HepG2 (cell line): Measurements from ENCODE around the gene CEP250. TPM values are rescaled to one million over a fixed set of nuclear protein-coding genes. Genes with fewer than 3 reads are reported as not detected.
A peak's percentile ranks its signal among the peaks of the same experiment; 100 is the strongest.

Source experiments
- ELF4 ChIP-seq: sonication (generic); formaldehyde crosslinking; IDR thresholded peaks from 2 replicates; pipeline ENCODE4 v1.5.0; 2020; ENCODE audit warnings: missing genetic modification reagents, mild to moderate bottlenecking, moderate library complexity, borderline replicate concordance
- EZH2 ChIP-seq: conservative IDR thresholded peaks from 2 replicates; pipeline ENCODE4 v1.6.1; 2012; ENCODE audit warnings: mild to moderate bottlenecking, low read depth, low read length, moderate library complexity
- FOXP4 ChIP-seq: sonication (generic); formaldehyde crosslinking; IDR thresholded peaks from 2 replicates; pipeline ENCODE4 v1.4.0; 2020; ENCODE audit warnings: missing genetic modification reagents
- GATAD2A ChIP-seq: IDR thresholded peaks from 2 replicates; pipeline ENCODE4 v1.6.1; 2016
- HDAC6 ChIP-seq: fragments of 200-600 bp; sonication (generic); IDR thresholded peaks from 2 replicates; pipeline ENCODE4 v1.7.0; 2017; ENCODE audit warnings: mild to moderate bottlenecking, antibody characterized with exemption, low read length, low read depth
- IKZF5 ChIP-seq: IDR thresholded peaks from 2 replicates; pipeline ENCODE4 v1.6.1; 2018; ENCODE audit warnings: missing genetic modification reagents, mild to moderate bottlenecking, missing compliant biosample characterization
- KAT7 ChIP-seq: IDR thresholded peaks from 2 replicates; pipeline ENCODE4 v1.6.1; 2018; ENCODE audit warnings: borderline replicate concordance, missing compliant biosample characterization
- KAT8 ChIP-seq: IDR thresholded peaks from 2 replicates; pipeline ENCODE4 v1.6.1; 2016; ENCODE audit warnings: missing genetic modification reagents, missing compliant biosample characterization
- KDM2A ChIP-seq: sonication (generic); formaldehyde crosslinking; IDR thresholded peaks from 2 replicates; pipeline ENCODE4 v1.4.0; 2020; ENCODE audit warnings: low read depth, missing genetic modification reagents, borderline replicate concordance
- KLF9 ChIP-seq: IDR thresholded peaks from 2 replicates; pipeline ENCODE4 v1.6.1; 2016; ENCODE audit warnings: low read depth
- MED1 ChIP-seq: sonication (generic); formaldehyde crosslinking; IDR thresholded peaks from 2 replicates; pipeline ENCODE4 v1.4.0; 2020; ENCODE audit warnings: missing genetic modification reagents
- MIXL1 ChIP-seq: IDR thresholded peaks from 2 replicates; pipeline ENCODE4 v1.6.1; 2016
- NR2C2 ChIP-seq: sonication (generic); formaldehyde crosslinking; IDR thresholded peaks from 2 replicates; pipeline ENCODE4 v1.4.0; 2020; ENCODE audit warnings: missing genetic modification reagents, mild to moderate bottlenecking, moderate library complexity, borderline replicate concordance
- RARG ChIP-seq: sonication (generic); formaldehyde crosslinking; IDR thresholded peaks from 2 replicates; pipeline ENCODE4 v1.4.0; 2020; ENCODE audit warnings: low read depth, mild to moderate bottlenecking, missing genetic modification reagents
- ZBTB7B ChIP-seq: sonication (generic); formaldehyde crosslinking; IDR thresholded peaks from 2 replicates; pipeline ENCODE4 v1.4.0; 2020; ENCODE audit warnings: missing genetic modification reagents
- ZFP36L1 ChIP-seq: sonication (generic); formaldehyde crosslinking; IDR thresholded peaks from 2 replicates; pipeline ENCODE4 v1.8.0; 2022; ENCODE audit warnings: mild to moderate bottlenecking, missing genetic modification reagents, moderate library complexity
- ZNF143 ChIP-seq: sonication (generic); formaldehyde crosslinking; IDR thresholded peaks from 2 replicates; pipeline ENCODE4 v1.4.0; 2020; ENCODE audit warnings: missing genetic modification reagents
- ZNF205 ChIP-seq: IDR thresholded peaks from 2 replicates; pipeline ENCODE4 v1.6.1; 2018; ENCODE audit warnings: missing biosample characterization, missing genetic modification reagents
- ZNF33A ChIP-seq: sonication (generic); formaldehyde crosslinking; IDR thresholded peaks from 2 replicates; pipeline ENCODE4 v1.5.1; 2020; ENCODE audit warnings: missing genetic modification reagents, mild to moderate bottlenecking, moderate library complexity, borderline replicate concordance
- ZNF564 ChIP-seq: sonication (generic); formaldehyde crosslinking; IDR thresholded peaks from 2 replicates; pipeline ENCODE4 v1.8.1; 2023; ENCODE audit warnings: mild to moderate bottlenecking, missing genetic modification reagents
- ZNF652 ChIP-seq: IDR thresholded peaks from 2 replicates; pipeline ENCODE4 v1.6.1; 2016; ENCODE audit warnings: low read depth, borderline replicate concordance
- polyA plus RNA-seq, 8 experiments: library from polyadenylated mRNA; depleted of rRNA in 3 of 8; stranded (reverse) in 7 of 8; unstranded in 1 of 8; fragments of >200 nt; fragmentation: Illumina TruSeq in 4 of 8; extraction: Trizol in 4 of 8; gene quantifications; 2 replicates each; pipeline versions ENCODE4 v1.2.1 to v1.2.3, GENCODE V29; 2011 to 2016; ENCODE audit warnings: low read depth in 4 of 8, missing spikeins in 1 of 8, mixed read lengths in 1 of 8; ENCODE audit not compliant: insufficient read depth in 1 of 8
- total RNA-seq, 5 experiments: library from RNA; depleted of rRNA; stranded (reverse); fragments of >200 nt; fragmentation: Illumina TruSeq; extraction: Trizol; gene quantifications; 2 replicates each; pipeline ENCODE4 v1.2.3, GENCODE V29; 2016; ENCODE audit warnings: low read depth in 1 of 5
- TF ChIP-seq, protein P1 (sequence below): sonication (generic); formaldehyde crosslinking; IDR thresholded peaks from 2 replicates; pipeline ENCODE4 v1.5.0; 2020; ENCODE audit warnings: missing genetic modification reagents
- TF ChIP-seq, protein P2 (sequence below): IDR thresholded peaks from 2 replicates; pipeline ENCODE4 v1.6.1; 2016; ENCODE audit warnings: low read depth, control low read depth
- TF ChIP-seq, protein P3 (sequence below): sonication (generic); formaldehyde crosslinking; IDR thresholded peaks from 2 replicates; pipeline ENCODE4 v1.4.0; 2020; ENCODE audit warnings: missing genetic modification reagents, borderline replicate concordance

CEP250 gene
- total and polyA plus RNA-seq, 2 of the 13 experiments (the other 11 are each of a cell fraction or from before 2014, with no cell fraction given), result 28.8 to 55.3 TPM

- peak; percentile 73; the same call in 1 of the 2 replicates for TF ChIP-seq KLF9 (CRISPR knock-in tag)
- TF ChIP-seq NR2C2 (CRISPR knock-in tag), result 0 out of 2 replicates have a peak, but pooled peaks have one; percentile 50
- TF ChIP-seq EZH2, result no peak
- TF ChIP-seq MIXL1 (CRISPR knock-in tag), result peak; percentile 76; the same call in 1 of the 2 replicates
- TF ChIP-seq ZFP36L1, result peak; percentile 55; the same call in 1 of the 2 replicates
- peak; percentile 46 for TF ChIP-seq MED1
- TF ChIP-seq, protein P1, sequence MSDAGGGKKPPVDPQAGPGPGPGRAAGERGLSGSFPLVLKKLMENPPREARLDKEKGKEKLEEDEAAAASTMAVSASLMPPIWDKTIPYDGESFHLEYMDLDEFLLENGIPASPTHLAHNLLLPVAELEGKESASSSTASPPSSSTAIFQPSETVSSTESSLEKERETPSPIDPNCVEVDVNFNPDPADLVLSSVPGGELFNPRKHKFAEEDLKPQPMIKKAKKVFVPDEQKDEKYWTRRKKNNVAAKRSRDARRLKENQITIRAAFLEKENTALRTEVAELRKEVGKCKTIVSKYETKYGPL, result peak; percentile 46; the same call in 1 of the 2 replicates
- TF ChIP-seq, protein P2, sequence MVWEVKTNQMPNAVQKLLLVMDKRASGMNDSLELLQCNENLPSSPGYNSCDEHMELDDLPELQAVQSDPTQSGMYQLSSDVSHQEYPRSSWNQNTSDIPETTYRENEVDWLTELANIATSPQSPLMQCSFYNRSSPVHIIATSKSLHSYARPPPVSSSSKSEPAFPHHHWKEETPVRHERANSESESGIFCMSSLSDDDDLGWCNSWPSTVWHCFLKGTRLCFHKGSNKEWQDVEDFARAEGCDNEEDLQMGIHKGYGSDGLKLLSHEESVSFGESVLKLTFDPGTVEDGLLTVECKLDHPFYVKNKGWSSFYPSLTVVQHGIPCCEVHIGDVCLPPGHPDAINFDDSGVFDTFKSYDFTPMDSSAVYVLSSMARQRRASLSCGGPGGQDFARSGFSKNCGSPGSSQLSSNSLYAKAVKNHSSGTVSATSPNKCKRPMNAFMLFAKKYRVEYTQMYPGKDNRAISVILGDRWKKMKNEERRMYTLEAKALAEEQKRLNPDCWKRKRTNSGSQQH (CRISPR knock-in tag), result peak; percentile 59; the same call in 1 of the 2 replicates
- TF ChIP-seq RARG (CRISPR knock-in tag), result 0 out of 2 replicates have a peak, but pooled peaks have one; percentile 84
- TF ChIP-seq ZNF143 (CRISPR knock-in tag), result no peak
- no peak for TF ChIP-seq ZNF564 (CRISPR knock-in tag)
- TF ChIP-seq IKZF5, result peak; percentile 45
- TF ChIP-seq ELF4 (CRISPR knock-in tag), result no peak
- TF ChIP-seq, protein P3, sequence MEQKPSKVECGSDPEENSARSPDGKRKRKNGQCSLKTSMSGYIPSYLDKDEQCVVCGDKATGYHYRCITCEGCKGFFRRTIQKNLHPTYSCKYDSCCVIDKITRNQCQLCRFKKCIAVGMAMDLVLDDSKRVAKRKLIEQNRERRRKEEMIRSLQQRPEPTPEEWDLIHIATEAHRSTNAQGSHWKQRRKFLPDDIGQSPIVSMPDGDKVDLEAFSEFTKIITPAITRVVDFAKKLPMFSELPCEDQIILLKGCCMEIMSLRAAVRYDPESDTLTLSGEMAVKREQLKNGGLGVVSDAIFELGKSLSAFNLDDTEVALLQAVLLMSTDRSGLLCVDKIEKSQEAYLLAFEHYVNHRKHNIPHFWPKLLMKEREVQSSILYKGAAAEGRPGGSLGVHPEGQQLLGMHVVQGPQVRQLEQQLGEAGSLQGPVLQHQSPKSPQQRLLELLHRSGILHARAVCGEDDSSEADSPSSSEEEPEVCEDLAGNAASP, result peak; percentile 43; the same call in 1 of the 2 replicates
- TF ChIP-seq KAT7 (CRISPR knock-in tag), result no peak; the same call in 1 of the 2 replicates
- TF ChIP-seq ZNF33A (CRISPR knock-in tag), result 0 out of 2 replicates have a peak, but pooled peaks have one; percentile 47
- peak; percentile 68; the same call in 1 of the 2 replicates for TF ChIP-seq KAT8 (CRISPR knock-in tag)
- TF ChIP-seq HDAC6, result no peak
- peak; percentile 48; the same call in 1 of the 2 replicates for TF ChIP-seq ZBTB7B (CRISPR knock-in tag)
- peak; percentile 48; the same call in 1 of the 2 replicates for TF ChIP-seq ZNF205 (CRISPR knock-in tag)
- TF ChIP-seq GATAD2A (CRISPR knock-in tag), result peak; percentile 98
- peak; percentile 24; the same call in 1 of the 2 replicates for TF ChIP-seq ZNF652 (CRISPR knock-in tag)
- 0 out of 2 replicates have a peak, but pooled peaks have one; percentile 25 for TF ChIP-seq KDM2A (CRISPR knock-in tag)
- TF ChIP-seq FOXP4, result peak; percentile 62; the same call in 1 of the 2 replicates
Observed at GRCh38 chr20:35468671-35469334, 13.4 kb downstream of the CEP250 start (continued).
